ENCODE measurements around the gene PCDHGB6. TPM values are rescaled to one million over a fixed set of nuclear protein-coding genes. Genes with fewer than 3 reads are reported as not detected.

Gene PCDHGB6
- total RNA-seq, 1 experiment from 2014 or later, result 0.22 TPM

DNA sequence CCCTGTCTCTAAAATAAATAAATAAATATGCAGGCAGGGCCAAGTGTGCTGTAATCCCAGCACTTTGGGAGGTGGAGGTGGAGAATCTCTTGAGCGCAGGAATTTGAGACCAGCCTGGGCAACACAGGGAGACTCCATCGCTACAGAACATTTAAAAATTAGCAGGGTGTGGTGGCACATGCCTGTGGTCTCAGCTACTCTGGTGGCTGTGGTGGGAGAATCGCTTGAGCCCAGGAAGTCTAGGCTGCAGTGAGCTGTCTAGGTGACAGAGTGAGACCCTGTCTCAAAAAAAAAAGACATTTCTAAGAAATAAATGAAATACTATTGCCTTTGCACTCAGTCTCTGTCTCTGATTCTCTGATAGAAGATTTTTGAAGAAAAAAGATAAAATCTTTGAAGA lies 3.8 kb downstream of the PCDHGB6 start:
- Histone ChIP-seq H3K36me3 (ENCODE audit: control insufficient read depth in 1 of 2, insufficient read depth in 2 of 2, low read length in 2 of 2) (no peaks in the 10 kb centered on the region), H3K9me3 (ENCODE audit: control insufficient read depth in 1 of 2, insufficient read depth in 1 of 2, low read depth in 1 of 2, low read length in 2 of 2) (no peaks in the 10 kb centered on the region; a peak in 1 of 4 replicates), H3K9me2 (ENCODE audit: insufficient read depth) (no peaks in the 10 kb centered on the region), H3K79me2 (ENCODE audit: insufficient read depth, low read length) (no peaks in the 10 kb centered on the region), H2AFZ (ENCODE audit: low read depth, low read length, poor library complexity, severe bottlenecking) (no peak overlapping the region), H3K27me3 (ENCODE audit: insufficient read depth, low read length) (no peaks in the 10 kb centered on the region), H3K4me3 (replicated peaks in 1 of 2; ENCODE audit: low read depth in 1 of 2, low read length in 2 of 2) (no peak overlapping the region), H3K9ac (ENCODE audit: low read length) (no peak overlapping the region), H3K27ac (ENCODE audit: low read depth, low read length) (no peak overlapping the region), H4K20me1 (ENCODE audit: insufficient read depth) (no peaks in the 10 kb centered on the region), H3K4me1 (ENCODE audit: control insufficient read depth in 1 of 2, insufficient read depth in 2 of 2, low read length in 2 of 2) (peaks cover 2 to 5% of the 10 kb centered on the region in 2 experiments; a peak in 1 of 4 replicates), H3K4me2 (ENCODE audit: low read length) (no peak overlapping the region)
- no peak for DNase-seq (ENCODE audit: low read depth, low spot score)
- CTCF ChIA-PET, result interaction anchor here (3.4 kb wide), 1 partner anchor 152 kb away, joined by 73 read pairs; no protein-coding TSS in a partner anchor
- RAD21 ChIA-PET (ENCODE audit: low non-redundant PET in 1 of 2, low total read pairs in 2 of 2, uncharacterized antibody in 2 of 2, unreplicated experiment in 2 of 2), result no interaction called here
- POLR2A ChIA-PET, result no interaction called here
- no TSS peak for BruUV-seq (replicated peaks)
- TF ChIP-seq POLR2AphosphoS5 (IDR thresholded peaks at IDR 0.05; ENCODE audit: low read depth, low read length) (no peak), SP1 (IDR thresholded peaks at IDR 0.05; ENCODE audit: low read depth) (no peak), CBX3 (IDR thresholded peaks at IDR 0.05; ENCODE audit: low read depth) (no peak), ZBTB33 (IDR thresholded peaks at IDR 0.05; ENCODE audit: extremely low read depth, insufficient replicate concordance, low read length) (no peak)
- intact Hi-C loops (cut with micrococcal nuclease), result no loop called here
- ATAC-seq, result no peak

GRCh38 chr5:141412854-141413539 lies 5.2 kb downstream of the PCDHGB6 start, which contains the start of gene PCDHGA10:
Gene PCDHGA10 (plus strand): TSS chr5:141412987. CDS start chr5:141413176, 189 bp downstream.
- peak within 1 kb of the TSS; percentile 46 to 61 for H3K4me3 ChIP-seq (replicated peaks in 1 of 2; ENCODE audit: low read depth in 1 of 2, low read length in 2 of 2)
- peak within 1 kb of the TSS; percentile 74 for H3K4me2 ChIP-seq (ENCODE audit: low read length)
- H3K4me1 ChIP-seq (ENCODE audit: control insufficient read depth in 1 of 2, insufficient read depth in 2 of 2, low read length in 2 of 2), result peaks cover 2 to 5% of the 10 kb centered on the region in 2 experiments; a peak in 1 of 4 replicates
- no peaks in the 10 kb centered on the region; a peak in 1 of 4 replicates for H3K9me3 ChIP-seq (ENCODE audit: control insufficient read depth in 1 of 2, insufficient read depth in 1 of 2, low read depth in 1 of 2, low read length in 2 of 2)
- ATAC-seq, result peak; percentile 89
- BruUV-seq (replicated peaks), result TSS peak; percentile 95
- RAD21 ChIA-PET (ENCODE audit: low non-redundant PET in 1 of 2, low total read pairs in 2 of 2, uncharacterized antibody in 2 of 2, unreplicated experiment in 2 of 2), result interaction anchor here (1.1 to 2.1 kb wide), 6 partner anchors 108 to 151 kb away, joined by 5 to 17 read pairs (median 7); no protein-coding TSS in a partner anchor
- H2AFZ ChIP-seq (ENCODE audit: low read depth, low read length, poor library complexity, severe bottlenecking), result peak within 1 kb of the TSS; percentile 76
- POLR2A ChIA-PET, result interaction anchor here (1.0 to 2.0 kb wide), 5 partner anchors 93 to 151 kb away, joined by 3 to 9 read pairs (median 4); partner anchors contain the start of gene TAF7
- H3K9me2 ChIP-seq (ENCODE audit: insufficient read depth), result no peaks in the 10 kb centered on the region
- no peaks in the 10 kb centered on the region for H4K20me1 ChIP-seq (ENCODE audit: insufficient read depth)
- no peaks in the 10 kb centered on the region for H3K36me3 ChIP-seq (ENCODE audit: control insufficient read depth in 1 of 2, insufficient read depth in 2 of 2, low read length in 2 of 2)
- H3K9ac ChIP-seq (ENCODE audit: low read length), result peak within 1 kb of the TSS; percentile 60
- DNase-seq (ENCODE audit: low read depth, low spot score), result peak; percentile 71
- intact Hi-C loops (cut with micrococcal nuclease), result loop anchor here (1.0 to 2.0 kb wide), 3 partner anchors 100 to 151 kb away; no protein-coding TSS in a partner anchor
- no peaks in the 10 kb centered on the region for H3K27me3 ChIP-seq (ENCODE audit: insufficient read depth, low read length)
- TF ChIP-seq YY1 (IDR thresholded peaks at IDR 0.05; ENCODE audit: extremely low read depth, insufficient replicate concordance, low read depth, low read length) (peak; percentile 69), RAD21 (IDR thresholded peaks at IDR 0.05; ENCODE audit: low read depth) (peak; percentile 94), POLR2AphosphoS5 (IDR thresholded peaks at IDR 0.05; ENCODE audit: low read depth, low read length) (peak; percentile 24; the same call in 1 of the 2 replicates), ZNF274 (IDR thresholded peaks at IDR 0.05; ENCODE audit: low read depth, low read length) (no peak)
- TF ChIP-seq, protein P1, sequence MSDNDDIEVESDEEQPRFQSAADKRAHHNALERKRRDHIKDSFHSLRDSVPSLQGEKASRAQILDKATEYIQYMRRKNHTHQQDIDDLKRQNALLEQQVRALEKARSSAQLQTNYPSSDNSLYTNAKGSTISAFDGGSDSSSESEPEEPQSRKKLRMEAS (IDR thresholded peaks at IDR 0.05), result peak; percentile 10; the same call in 1 of the 2 replicates
- TF ChIP-seq, protein P2, sequence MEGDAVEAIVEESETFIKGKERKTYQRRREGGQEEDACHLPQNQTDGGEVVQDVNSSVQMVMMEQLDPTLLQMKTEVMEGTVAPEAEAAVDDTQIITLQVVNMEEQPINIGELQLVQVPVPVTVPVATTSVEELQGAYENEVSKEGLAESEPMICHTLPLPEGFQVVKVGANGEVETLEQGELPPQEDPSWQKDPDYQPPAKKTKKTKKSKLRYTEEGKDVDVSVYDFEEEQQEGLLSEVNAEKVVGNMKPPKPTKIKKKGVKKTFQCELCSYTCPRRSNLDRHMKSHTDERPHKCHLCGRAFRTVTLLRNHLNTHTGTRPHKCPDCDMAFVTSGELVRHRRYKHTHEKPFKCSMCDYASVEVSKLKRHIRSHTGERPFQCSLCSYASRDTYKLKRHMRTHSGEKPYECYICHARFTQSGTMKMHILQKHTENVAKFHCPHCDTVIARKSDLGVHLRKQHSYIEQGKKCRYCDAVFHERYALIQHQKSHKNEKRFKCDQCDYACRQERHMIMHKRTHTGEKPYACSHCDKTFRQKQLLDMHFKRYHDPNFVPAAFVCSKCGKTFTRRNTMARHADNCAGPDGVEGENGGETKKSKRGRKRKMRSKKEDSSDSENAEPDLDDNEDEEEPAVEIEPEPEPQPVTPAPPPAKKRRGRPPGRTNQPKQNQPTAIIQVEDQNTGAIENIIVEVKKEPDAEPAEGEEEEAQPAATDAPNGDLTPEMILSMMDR (IDR thresholded peaks at IDR 0.05 in 2 of 3, conservative IDR thresholded peaks at IDR 0.05 in 1 of 3; ENCODE audit: borderline replicate concordance in 1 of 3, insufficient read depth in 1 of 3, low read depth in 2 of 3, low read length in 2 of 3), result peak; percentile 84 to 96 (median 86)
- peak within 1 kb of the TSS; percentile 44 for H3K27ac ChIP-seq (ENCODE audit: low read depth, low read length)
- H3K79me2 ChIP-seq (ENCODE audit: insufficient read depth, low read length), result no peaks in the 10 kb centered on the region
- CTCF ChIA-PET, result interaction anchor here (0.7 to 3.4 kb wide), 25 partner anchors 8 to 224 kb away, joined by 3 to 73 read pairs (median 5); partner anchors contain the start of genes PCDHB14, PCDHGA11, PCDHGA12 and PCDHGB2

All from HCT116 (cell line).